Endothelial cell of umbilical vein (primary cell): Measurements from ENCODE around the gene DENND1A. TPM values are rescaled to one million over a fixed set of nuclear protein-coding genes. Genes with fewer than 3 reads are reported as not detected.

ENCODE experiments used
- BruUV-seq: library from RNA; stranded (reverse); fragments of 400-500 nt; replicated peaks from 2 replicates; lab custom pipeline; 2021; lab: Mats Ljungman, UMichigan
- CTCF ChIA-PET: fragments of 300-600, 350-600 bp; sonication (Branson Sonifier 250); formaldehyde crosslinking; loops from one replicate; lab custom pipeline; 2021; ENCODE audit warnings: antibody characterized with exemption, inconsistent platforms; lab: Charles Lee
- POLR2A ChIA-PET: fragments of 300-600, 350-600 bp; sonication (Branson Sonifier 250); formaldehyde crosslinking; loops from one replicate; lab custom pipeline; 2021; ENCODE audit warnings: antibody characterized with exemption, inconsistent platforms; lab: Charles Lee
- DNase-seq: peaks from one replicate; pipeline ENCODE4 v3.0.0-alpha.2; 2011; ENCODE audit warnings: low read depth, low spot score
- FAIRE-seq: peaks from 2 replicates; lab custom pipeline; 2011; peaks lifted over from hg19 to GRCh38; lab: Jason Lieb, UNC
- H2AFZ ChIP-seq: 2 replicates; pipeline ENCODE4 v1.6.0; 2012; ENCODE audit warnings: low read depth, low read length, control low read depth, inconsistent platforms
- H3K27ac ChIP-seq: 2 replicates; pipeline ENCODE4 v1.5.1; 2011; ENCODE audit warnings: low read depth, mild to moderate bottlenecking, control low read depth, low read length, moderate library complexity; ENCODE audit not compliant: insufficient read depth
- H3K27me3 ChIP-seq, 2 experiments: 2 replicates each; pipeline versions ENCODE4 v1.6.0 to v1.6.1; 2011; ENCODE audit warnings: low read length in 2 of 2, mixed read lengths in 1 of 2; ENCODE audit not compliant: control insufficient read depth in 2 of 2, insufficient read depth in 2 of 2
- H3K36me3 ChIP-seq, 2 experiments: 2 replicates in 1 of 2; 3 replicates in 1 of 2; pipeline ENCODE4 v1.5.1; 2011; ENCODE audit warnings: low read length in 2 of 2, mild to moderate bottlenecking in 1 of 2, moderate library complexity in 1 of 2; ENCODE audit not compliant: control insufficient read depth in 2 of 2, insufficient read depth in 2 of 2; ENCODE audit errors: extremely low read depth in 1 of 2
- H3K4me1 ChIP-seq: 3 replicates; pipeline ENCODE4 v1.5.1; 2011; ENCODE audit warnings: mild to moderate bottlenecking, low read length; ENCODE audit not compliant: control insufficient read depth, insufficient read depth; ENCODE audit errors: extremely low read depth
- H3K4me2 ChIP-seq: 2 replicates; pipeline ENCODE4 v1.6.1; 2011; ENCODE audit warnings: low read length, control low read depth, mixed read lengths; ENCODE audit not compliant: insufficient read depth
- H3K4me3 ChIP-seq, 3 experiments: fragments of 200-600 bp in 1 of 3; sonication (generic), shearing (Covaris generic) in 1 of 3; replicated peaks in 1 of 3; 2 replicates each; pipeline ENCODE4 v1.5.1; 2011 to 2016; ENCODE audit warnings: control low read depth in 3 of 3, low read length in 3 of 3, mild to moderate bottlenecking in 2 of 3, inconsistent platforms in 1 of 3, low read depth in 1 of 3, moderate library complexity in 1 of 3; ENCODE audit not compliant: insufficient read depth in 1 of 3
- H3K79me2 ChIP-seq: 2 replicates; pipeline ENCODE4 v1.6.0; 2012; ENCODE audit warnings: low read length, inconsistent platforms; ENCODE audit not compliant: control insufficient read depth, insufficient read depth
- H3K9ac ChIP-seq: replicated peaks from 2 replicates; pipeline ENCODE3; 2011; ENCODE audit warnings: low read length, control low read depth; ENCODE audit not compliant: insufficient read depth; ENCODE audit errors: extremely low read depth
- H3K9me1 ChIP-seq: replicated peaks from 3 replicates; pipeline ENCODE4 v1.6.0; 2011; ENCODE audit warnings: mild to moderate bottlenecking, low read length; ENCODE audit not compliant: control insufficient read depth, insufficient read depth; ENCODE audit errors: extremely low read depth
- H3K9me3 ChIP-seq: replicated peaks from 2 replicates; pipeline ENCODE4 v1.5.1; 2012; ENCODE audit warnings: low read length, inconsistent platforms; ENCODE audit not compliant: control insufficient read depth, insufficient read depth
- H4K20me1 ChIP-seq: replicated peaks from 2 replicates; pipeline ENCODE3; 2011; ENCODE audit warnings: mild to moderate bottlenecking, low read length; ENCODE audit not compliant: control insufficient read depth, insufficient read depth; ENCODE audit errors: extremely low read depth
- EZH2 ChIP-seq: IDR thresholded peaks from 2 replicates; pipeline ENCODE4 v1.6.1; 2012; ENCODE audit warnings: borderline replicate concordance, low read depth, mild to moderate bottlenecking, moderate library complexity, low read length, inconsistent platforms; ENCODE audit not compliant: severe bottlenecking
- FOS ChIP-seq: IDR thresholded peaks from 2 replicates; pipeline ENCODE4 v1.6.1; 2011; ENCODE audit warnings: mild to moderate bottlenecking, low read length, moderate library complexity, borderline replicate concordance; ENCODE audit not compliant: insufficient read depth
- GATA2 ChIP-seq: IDR thresholded peaks from 2 replicates; pipeline ENCODE4 v1.7.0; 2011; ENCODE audit warnings: low read depth, mild to moderate bottlenecking, moderate library complexity, mixed read lengths, low read length; ENCODE audit not compliant: insufficient read length, insufficient read depth
- JUN ChIP-seq: IDR thresholded peaks from 2 replicates; pipeline ENCODE4 v1.6.1; 2011; ENCODE audit warnings: borderline replicate concordance, low read depth; ENCODE audit not compliant: insufficient read length, insufficient read depth
- MYC ChIP-seq: IDR thresholded peaks from one replicate; pipeline ENCODE4 v1.6.1; 2011; ENCODE audit warnings: mild to moderate bottlenecking, low read depth, low read length
- POLR2A ChIP-seq: IDR thresholded peaks from 2 replicates; pipeline ENCODE4 v1.6.1; 2012; ENCODE audit warnings: low read depth, mild to moderate bottlenecking, control low read depth, low read length
- POLR2AphosphoS5 ChIP-seq: IDR thresholded peaks from 2 replicates; pipeline ENCODE4 v1.6.1; 2012; ENCODE audit warnings: low read depth, mild to moderate bottlenecking, control low read depth, low read length, moderate library complexity; ENCODE audit not compliant: insufficient read depth
- dilution Hi-C: fragments of 300-500 bp; cut with MboI; formaldehyde crosslinking; loops from one replicate; pipeline ENCODE4 v1.15.0; 2019; ENCODE audit warnings: low sequenced_read_pairs; ENCODE audit not compliant: extremely low pct_ligation_motif_present
- intact Hi-C: fragments of 100-400 bp; cut with micrococcal nuclease; formaldehyde crosslinking; loops from one replicate; pipeline ENCODE4 v1.10.0; 2022
- polyA plus RNA-seq, 4 experiments: library from polyadenylated mRNA; depleted of rRNA in 3 of 4; stranded (reverse) in 3 of 4; unstranded in 1 of 4; fragments of >200 nt; gene quantifications; 2 replicates each; pipeline versions ENCODE4 v1.2.1 to v1.2.3, GENCODE V29; 2011 to 2012; ENCODE audit warnings: missing spikeins in 1 of 4
- total RNA-seq: library from RNA; stranded (reverse); gene quantifications from 2 replicates; pipeline ENCODE4 v1.2.3, GENCODE V29; 2021
- TF ChIP-seq, protein P1 (sequence below): IDR thresholded peaks from 2 replicates; pipeline ENCODE4 v1.6.1; 2011; ENCODE audit not compliant: insufficient read depth, insufficient read length
- TF ChIP-seq, protein P2 (sequence below), 2 donors: IDR thresholded peaks; 1 replicate in 1 of 2; 2 replicates in 1 of 2; pipeline ENCODE4 v1.5.1; 2011; ENCODE audit warnings: low read length in 2 of 2, mild to moderate bottlenecking in 2 of 2, moderate library complexity in 2 of 2, control low read depth in 1 of 2, inconsistent platforms in 1 of 2, low read depth in 1 of 2; ENCODE audit not compliant: insufficient read depth in 1 of 2; ENCODE audit errors: extremely low read depth in 1 of 2

The DENND1A gene
- total and polyA plus RNA-seq, 2 donors (not counting 3 experiments of a cell fraction or from before 2014, with no cell fraction given), result 18.5 to 24.5 TPM

DNA sequence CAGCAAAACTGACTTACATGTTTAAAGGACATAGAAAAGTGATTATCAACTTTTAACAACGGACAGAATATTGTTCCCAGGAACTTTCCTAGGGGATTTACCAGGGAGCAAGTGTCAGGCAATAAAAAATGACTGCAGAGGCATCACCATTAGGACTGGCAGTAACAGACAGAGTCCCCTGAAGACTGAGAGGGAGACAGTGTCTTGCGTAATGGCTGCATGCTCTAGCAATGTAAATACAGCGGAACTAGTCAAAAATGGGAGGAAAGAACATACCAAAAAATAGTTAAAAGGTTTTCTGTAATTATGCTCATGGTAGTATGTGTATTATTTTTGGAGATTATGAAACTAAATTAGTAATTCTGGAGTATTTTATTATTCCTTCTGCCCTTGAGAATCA is 392.1 kb downstream of the DENND1A start:
- no TSS peak for BruUV-seq
- Histone ChIP-seq H3K27ac (no peak overlapping the region), H3K9ac (no peak overlapping the region), H3K9me3 (no peaks in the 10 kb centered on the region), H2AFZ (no peak overlapping the region), H3K9me1 (no peaks in the 10 kb centered on the region), H4K20me1 (no peaks in the 10 kb centered on the region), H3K27me3 (no peaks in the 10 kb centered on the region), H3K4me2 (no peak overlapping the region), H3K4me3 (no peak overlapping the region), H3K79me2 (no peaks in the 10 kb centered on the region), H3K36me3 (no peaks in the 10 kb centered on the region), H3K4me1 (no peaks in the 10 kb centered on the region)
- DNase-seq (no peak), FAIRE-seq (peak; percentile 55)
- TF ChIP-seq POLR2AphosphoS5, result no peak
- dilution Hi-C loops, result no loop called here
- ChIA-PET CTCF (interaction anchor here (1.7 kb wide), 1 partner anchor 503 kb away, joined by 8 read pairs; no protein-coding TSS in a partner anchor), POLR2A (no interaction called here)
- intact Hi-C loops, result no loop called here

DNA sequence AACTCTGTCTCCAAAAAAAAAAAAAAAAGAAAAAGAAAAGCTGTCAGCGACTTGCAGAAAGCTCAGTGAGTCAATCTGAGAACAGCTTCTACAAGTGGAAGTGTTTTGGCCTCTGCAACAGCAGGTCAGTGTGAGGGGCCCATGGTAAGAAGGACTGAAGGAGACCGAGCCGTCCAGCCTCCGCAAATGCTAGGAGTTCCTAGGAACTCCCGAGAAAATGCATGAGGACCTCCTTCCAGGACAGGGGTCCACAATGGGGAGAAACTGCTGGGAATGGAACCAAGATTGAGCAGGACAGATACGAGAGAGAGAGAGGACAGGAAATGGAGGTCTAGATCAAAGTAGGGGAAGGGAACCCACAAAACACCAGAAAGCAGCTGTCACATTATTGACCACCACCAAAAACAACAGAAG is 393.5 kb downstream of the DENND1A start:
- Histone ChIP-seq H3K9me3 (no peaks in the 10 kb centered on the region), H3K27ac (no peak overlapping the region), H3K79me2 (no peaks in the 10 kb centered on the region), H3K27me3 (no peaks in the 10 kb centered on the region), H4K20me1 (no peaks in the 10 kb centered on the region), H3K36me3 (no peaks in the 10 kb centered on the region), H3K4me2 (no peak overlapping the region), H3K9ac (no peak overlapping the region), H3K9me1 (no peaks in the 10 kb centered on the region), H3K4me1 (no peaks in the 10 kb centered on the region), H3K4me3 (no peak overlapping the region), H2AFZ (no peak overlapping the region)
- no TSS peak for BruUV-seq
- ChIA-PET POLR2A (no interaction called here), CTCF (interaction anchor here (1.4 to 1.8 kb wide), 3 partner anchors 10 to 504 kb away, joined by 3 to 4 read pairs (median 3); no protein-coding TSS in a partner anchor)
- dilution Hi-C loops, result no loop called here
- DNase-seq, result no peak
- no peak for FAIRE-seq
- TF ChIP-seq POLR2AphosphoS5 (no peak), GATA2 (no peak), JUN (no peak), MYC (no peak), FOS (no peak), POLR2A (no peak), EZH2 (no peak)
- TF ChIP-seq, protein P1, sequence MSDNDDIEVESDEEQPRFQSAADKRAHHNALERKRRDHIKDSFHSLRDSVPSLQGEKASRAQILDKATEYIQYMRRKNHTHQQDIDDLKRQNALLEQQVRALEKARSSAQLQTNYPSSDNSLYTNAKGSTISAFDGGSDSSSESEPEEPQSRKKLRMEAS, result no peak
- TF ChIP-seq, protein P2, sequence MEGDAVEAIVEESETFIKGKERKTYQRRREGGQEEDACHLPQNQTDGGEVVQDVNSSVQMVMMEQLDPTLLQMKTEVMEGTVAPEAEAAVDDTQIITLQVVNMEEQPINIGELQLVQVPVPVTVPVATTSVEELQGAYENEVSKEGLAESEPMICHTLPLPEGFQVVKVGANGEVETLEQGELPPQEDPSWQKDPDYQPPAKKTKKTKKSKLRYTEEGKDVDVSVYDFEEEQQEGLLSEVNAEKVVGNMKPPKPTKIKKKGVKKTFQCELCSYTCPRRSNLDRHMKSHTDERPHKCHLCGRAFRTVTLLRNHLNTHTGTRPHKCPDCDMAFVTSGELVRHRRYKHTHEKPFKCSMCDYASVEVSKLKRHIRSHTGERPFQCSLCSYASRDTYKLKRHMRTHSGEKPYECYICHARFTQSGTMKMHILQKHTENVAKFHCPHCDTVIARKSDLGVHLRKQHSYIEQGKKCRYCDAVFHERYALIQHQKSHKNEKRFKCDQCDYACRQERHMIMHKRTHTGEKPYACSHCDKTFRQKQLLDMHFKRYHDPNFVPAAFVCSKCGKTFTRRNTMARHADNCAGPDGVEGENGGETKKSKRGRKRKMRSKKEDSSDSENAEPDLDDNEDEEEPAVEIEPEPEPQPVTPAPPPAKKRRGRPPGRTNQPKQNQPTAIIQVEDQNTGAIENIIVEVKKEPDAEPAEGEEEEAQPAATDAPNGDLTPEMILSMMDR (IDR thresholded peaks at IDR 0.05; ENCODE audit: extremely low read depth in 1 of 2, insufficient read depth in 1 of 2, low read depth in 1 of 2, low read length in 2 of 2), result no peak
- intact Hi-C loops, result no loop called here
